Prostate gland (tissue), 2 donors: ENCODE measurements around the gene DUS3L. TPM values are rescaled to one million over a fixed set of nuclear protein-coding genes. Genes with fewer than 3 reads are reported as not detected.
"Not testable (repeated sequence)": the region's sequence is repeated elsewhere in the genome, so short reads cannot be mapped to it uniquely, and the experiment has no call there.

Source experiments
- DNase-seq: peaks from one replicate; pipeline ENCODE4 v3.0.0-alpha.2; 2019; ENCODE audit warnings: low spot score
- H3K27ac ChIP-seq, 2 donors: fragments of 200-600 bp; sonication (generic); 2 replicates each; pipeline ENCODE4 v1.5.1; 2017 to 2019
- H3K27me3 ChIP-seq: fragments of 200-600 bp; sonication (generic); replicated peaks from 2 replicates; pipeline ENCODE4 v1.5.1; 2019; ENCODE audit not compliant: insufficient read depth
- H3K36me3 ChIP-seq, 2 donors: fragments of 200-600 bp; sonication (generic); 1 replicate in 1 of 2; 2 replicates in 1 of 2; pipeline versions ENCODE4 v1.5.1 to v1.8.1; 2017 to 2019
- H3K4me1 ChIP-seq: fragments of 200-600 bp; sonication (generic); replicated peaks from 2 replicates; pipeline ENCODE4 v1.5.1; 2019
- H3K4me3 ChIP-seq, 2 donors: fragments of 200-600 bp; sonication (generic); 2 replicates each; pipeline ENCODE4 v1.5.1; 2017 to 2019
- H3K9me3 ChIP-seq: fragments of 200-600 bp; sonication (generic); 2 replicates; pipeline ENCODE4 v1.5.1; 2017
- POLR2A ChIP-seq: fragments of 450-650 bp; IDR thresholded peaks from one replicate; pipeline ENCODE4 v1.6.1; 2016; ENCODE audit warnings: antibody characterized with exemption, mild to moderate bottlenecking
- POLR2AphosphoS5 ChIP-seq: sonication (generic); formaldehyde crosslinking; IDR thresholded peaks from one replicate; pipeline ENCODE4 v1.6.1; 2017; ENCODE audit warnings: antibody characterized with exemption
- WGBS: methylation state at CpG from one replicate; pipeline ENCODE4 v1.1.5; 2018; 5-methylcytosine and 5-hydroxymethylcytosine counted together
- intact Hi-C: fragments of 100-400 bp; cut with DNase I; formaldehyde crosslinking; loops from one replicate; pipeline ENCODE4 v1.14.2; 2022
- total RNA-seq, 2 donors: library from RNA; depleted of rRNA; stranded (reverse); fragments of >200 nt; gene quantifications; one replicate each; pipeline ENCODE4 v1.1.0, GENCODE V29; 2016
- TF ChIP-seq, protein P1 (sequence below), 4 experiments: fragments of 200-600 bp in 2 of 4; fragments of 450-650 bp in 2 of 4; sonication (generic) in 2 of 4; IDR thresholded peaks; 1 replicate in 3 of 4; 2 replicates in 1 of 4; pipeline ENCODE4 v1.5.1; 2016 to 2019; ENCODE audit warnings: antibody characterized with exemption in 4 of 4, mild to moderate bottlenecking in 2 of 4, moderate library complexity in 2 of 4

DUS3L gene
- total RNA-seq, 2 donors from 2014 or later, result 43.8 to 57.5 TPM

DNA sequence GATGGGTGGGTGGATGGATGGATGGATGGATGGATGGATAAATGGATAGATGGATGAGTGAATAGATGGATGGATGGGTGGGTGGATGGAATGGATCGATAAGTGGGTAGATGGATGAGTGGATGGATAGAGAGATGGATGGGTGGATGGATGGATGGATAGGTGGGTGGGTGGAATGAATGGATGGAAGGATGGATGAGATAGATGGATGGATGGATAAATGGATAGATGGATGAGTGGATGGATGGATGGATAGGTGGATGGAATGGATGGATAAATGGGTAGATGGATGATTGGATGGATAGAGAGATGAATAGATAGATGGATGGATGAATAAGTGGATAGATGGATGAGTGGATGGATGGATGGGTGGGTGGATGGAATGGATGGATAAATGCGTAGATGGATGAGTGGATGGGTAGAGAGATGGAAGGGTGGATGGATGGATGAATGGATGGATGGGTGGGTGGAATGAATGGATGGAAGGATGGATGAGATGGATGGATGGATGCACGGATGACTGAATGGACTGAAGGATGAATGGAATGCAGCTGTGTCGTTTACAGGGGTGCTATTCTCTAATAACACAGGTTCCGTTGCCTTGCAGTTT lies 28.2 kb downstream of the DUS3L start:
- intact Hi-C loops, result no loop called here

DNA sequence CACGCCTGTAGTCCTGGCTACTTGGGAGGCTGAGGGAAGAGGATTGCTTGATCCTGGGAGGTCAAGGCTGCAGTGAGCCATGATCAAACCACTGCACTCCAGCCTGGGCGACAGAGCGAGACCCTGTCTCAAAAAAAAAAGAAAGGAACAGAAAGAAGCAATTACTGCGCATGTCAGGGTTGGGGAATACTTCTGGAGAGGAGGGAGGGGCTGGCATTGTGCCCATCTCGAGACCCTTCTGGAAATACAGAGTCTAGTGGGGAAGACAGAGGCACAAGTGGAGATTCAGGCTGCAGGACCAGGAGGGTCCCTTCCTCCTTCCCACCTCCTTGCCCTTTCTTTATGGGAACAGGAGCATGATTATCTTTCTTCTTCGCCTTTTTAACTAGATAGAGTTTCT lies 37.2 kb downstream of the DUS3L start:
- WGBS, result 65% methylated on average over 6 of the region's 6 CpGs
- no peak for TF ChIP-seq POLR2A
- TF ChIP-seq POLR2AphosphoS5, result no peak
- TF ChIP-seq, protein P1, sequence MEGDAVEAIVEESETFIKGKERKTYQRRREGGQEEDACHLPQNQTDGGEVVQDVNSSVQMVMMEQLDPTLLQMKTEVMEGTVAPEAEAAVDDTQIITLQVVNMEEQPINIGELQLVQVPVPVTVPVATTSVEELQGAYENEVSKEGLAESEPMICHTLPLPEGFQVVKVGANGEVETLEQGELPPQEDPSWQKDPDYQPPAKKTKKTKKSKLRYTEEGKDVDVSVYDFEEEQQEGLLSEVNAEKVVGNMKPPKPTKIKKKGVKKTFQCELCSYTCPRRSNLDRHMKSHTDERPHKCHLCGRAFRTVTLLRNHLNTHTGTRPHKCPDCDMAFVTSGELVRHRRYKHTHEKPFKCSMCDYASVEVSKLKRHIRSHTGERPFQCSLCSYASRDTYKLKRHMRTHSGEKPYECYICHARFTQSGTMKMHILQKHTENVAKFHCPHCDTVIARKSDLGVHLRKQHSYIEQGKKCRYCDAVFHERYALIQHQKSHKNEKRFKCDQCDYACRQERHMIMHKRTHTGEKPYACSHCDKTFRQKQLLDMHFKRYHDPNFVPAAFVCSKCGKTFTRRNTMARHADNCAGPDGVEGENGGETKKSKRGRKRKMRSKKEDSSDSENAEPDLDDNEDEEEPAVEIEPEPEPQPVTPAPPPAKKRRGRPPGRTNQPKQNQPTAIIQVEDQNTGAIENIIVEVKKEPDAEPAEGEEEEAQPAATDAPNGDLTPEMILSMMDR (IDR thresholded peaks at IDR 0.05), result no peak
- H3K4me1 ChIP-seq, result no peaks in the 10 kb centered on the region
- no peak for DNase-seq
- H3K9me3 ChIP-seq, result no peaks in the 10 kb centered on the region
- intact Hi-C loops, result no loop called here
- H3K4me3 ChIP-seq, result no peak overlapping the region
- H3K36me3 ChIP-seq, result no peaks in the 10 kb centered on the region
- H3K27ac ChIP-seq, result no peak overlapping the region
- H3K27me3 ChIP-seq, result no peaks in the 10 kb centered on the region

More for the DNA sequence above, 28.2 kb downstream of the DUS3L start:
- H3K36me3 ChIP-seq, result no peaks in the 10 kb centered on the region
- TF ChIP-seq POLR2AphosphoS5 (no peak), POLR2A (no peak)
- TF ChIP-seq, protein P1 (IDR thresholded peaks at IDR 0.05), result no peak
- no peak overlapping the region for H3K27ac ChIP-seq
- 87% methylated on average over 5 of the region's 5 CpGs for WGBS
- no peaks in the 10 kb centered on the region for H3K27me3 ChIP-seq
- DNase-seq, result no peak
- H3K4me3 ChIP-seq, result no peak overlapping the region
- no peaks in the 10 kb centered on the region for H3K4me1 ChIP-seq
- H3K9me3 ChIP-seq, result no peaks in the 10 kb centered on the region

DNA sequence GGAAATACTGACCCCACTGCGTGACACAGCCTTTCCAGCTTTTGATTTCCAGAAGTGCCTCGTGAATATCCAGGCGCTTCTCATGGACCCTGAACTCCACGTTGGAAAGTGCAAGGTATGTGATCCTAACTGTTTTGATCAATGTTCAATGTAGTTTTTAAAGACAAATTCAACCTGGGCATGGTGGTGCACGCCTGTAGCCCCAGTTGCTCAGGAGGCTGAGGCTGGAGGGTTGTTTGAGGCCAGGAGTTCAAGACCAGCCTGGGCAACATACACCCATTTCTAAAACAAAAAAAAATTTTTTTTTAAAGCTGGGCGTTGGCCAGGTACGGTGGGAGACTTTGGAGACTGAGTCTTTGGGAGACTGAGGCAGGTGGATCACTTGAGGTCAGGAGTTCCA lies 39.3 kb downstream of the DUS3L start:
- Histone ChIP-seq H3K4me3 (no peak overlapping the region), H3K4me1 (no peaks in the 10 kb centered on the region), H3K9me3 (no peaks in the 10 kb centered on the region), H3K27me3 (no peaks in the 10 kb centered on the region), H3K27ac (no peak overlapping the region), H3K36me3 (no peaks in the 10 kb centered on the region)
- 79% methylated on average over 7 of the region's 7 CpGs for WGBS
- TF ChIP-seq POLR2A (no peak), POLR2AphosphoS5 (no peak)
- TF ChIP-seq, protein P1 (IDR thresholded peaks at IDR 0.05), result no peak
- intact Hi-C loops, result no loop called here
- DNase-seq, result no peak

DNA sequence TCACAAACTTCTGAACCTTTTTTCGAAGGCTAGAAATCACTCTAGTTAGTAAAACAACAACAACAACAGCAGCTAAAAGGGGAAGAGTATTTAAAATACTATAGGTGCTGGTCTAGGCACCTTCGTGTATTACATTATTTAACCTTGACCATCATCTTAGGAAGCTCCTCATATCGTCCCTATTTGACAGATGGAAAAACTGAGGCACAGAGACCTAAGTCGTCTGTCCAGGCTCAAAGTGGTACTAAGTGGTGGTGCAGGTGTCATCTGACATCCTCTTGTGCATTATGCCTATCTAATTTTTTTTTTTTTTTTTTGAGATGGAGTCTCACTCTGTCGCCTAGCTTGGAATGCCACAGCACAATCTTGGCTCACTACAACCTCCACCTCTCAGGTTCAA lies 41.5 kb downstream of the DUS3L start:
- H3K4me1 ChIP-seq, result no peaks in the 10 kb centered on the region
- no peaks in the 10 kb centered on the region for H3K9me3 ChIP-seq
- intact Hi-C loops, result no loop called here
- DNase-seq, result no peak
- TF ChIP-seq, protein P1 (IDR thresholded peaks at IDR 0.05), result no peak
- TF ChIP-seq POLR2A, result no peak
- TF ChIP-seq POLR2AphosphoS5, result no peak
- H3K4me3 ChIP-seq, result no peak overlapping the region
- H3K27me3 ChIP-seq, result no peaks in the 10 kb centered on the region
- WGBS, result 92% methylated on average over 5 of the region's 5 CpGs
- no peaks in the 10 kb centered on the region for H3K36me3 ChIP-seq
- H3K27ac ChIP-seq, result no peak overlapping the region

DNA sequence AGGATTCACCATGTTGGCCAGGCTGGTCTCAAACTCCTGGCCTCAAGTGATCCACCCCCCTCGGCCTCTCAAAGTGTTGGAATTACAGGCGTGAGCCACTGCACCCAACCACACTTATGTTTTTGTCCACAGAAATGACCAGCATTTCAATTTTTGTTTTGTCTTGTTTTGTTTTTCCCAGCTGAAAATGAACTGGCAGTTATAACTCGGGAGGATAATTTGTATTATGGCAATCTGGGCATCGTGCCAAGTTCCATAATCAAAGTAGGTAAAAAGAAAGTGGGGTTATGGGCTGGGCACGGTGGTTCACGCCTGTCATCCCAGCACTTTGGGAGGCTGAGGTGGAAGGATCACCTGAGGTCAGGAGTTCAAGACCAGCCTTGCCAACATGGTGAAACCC lies 42.0 kb downstream of the DUS3L start:
- WGBS, result 26% methylated on average over 6 of the region's 6 CpGs
- H3K27ac ChIP-seq, DNase-seq, H3K4me3 ChIP-seq, H3K27me3 ChIP-seq, intact Hi-C loops, H3K9me3 ChIP-seq, H3K4me1 ChIP-seq, H3K36me3 ChIP-seq: not testable (repeated sequence)

DNA sequence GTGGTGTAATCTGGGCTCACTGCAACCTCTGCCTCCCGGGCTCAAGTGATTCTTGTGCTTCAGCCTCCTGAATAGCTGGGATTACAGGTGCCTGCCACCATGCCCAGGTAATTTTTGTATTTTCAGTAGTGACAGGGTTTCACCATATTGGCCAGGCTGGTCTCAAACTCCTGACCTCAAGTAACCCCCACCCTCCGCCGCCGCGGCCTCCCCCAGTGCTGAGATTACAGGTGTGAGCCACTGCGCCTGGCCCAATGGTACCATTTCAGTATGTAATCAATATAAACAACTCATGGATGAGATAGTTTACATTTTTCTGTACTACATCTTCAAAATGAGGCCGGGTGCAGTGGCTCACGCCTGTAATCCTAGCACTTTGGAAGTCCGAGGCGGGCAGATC lies 46.0 kb downstream of the DUS3L start:
- WGBS, result 87% methylated on average over 10 of the region's 10 CpGs

More for the DNA sequence above, 46.0 kb downstream of the DUS3L start:
- H3K4me1 ChIP-seq, H3K27me3 ChIP-seq, intact Hi-C loops, H3K9me3 ChIP-seq, H3K4me3 ChIP-seq, DNase-seq, H3K27ac ChIP-seq, H3K36me3 ChIP-seq: not testable (repeated sequence)
